IMR-90 (cell line): Measurements from ENCODE around the gene DSCAM.

ENCODE experiments used
- FOS ChIP-seq: fragments of 150-350 bp; IDR thresholded peaks from 2 replicates; pipeline ENCODE4 v1.6.1; 2016; ENCODE audit warnings: low read depth, low read length
- MXI1 ChIP-seq: IDR thresholded peaks from 2 replicates; pipeline ENCODE4 v1.6.1; 2012; ENCODE audit warnings: low read depth, mild to moderate bottlenecking, low read length, moderate library complexity, borderline replicate concordance
- POLR2A ChIP-seq: IDR thresholded peaks from 2 replicates; pipeline ENCODE4 v1.6.1; 2012; ENCODE audit warnings: mild to moderate bottlenecking, low read depth, low read length
- RAD21 ChIP-seq: IDR thresholded peaks from 2 replicates; pipeline ENCODE4 v1.6.1; 2012; ENCODE audit warnings: low read length, improper control_type of control experiment
- RCOR1 ChIP-seq: IDR thresholded peaks from 2 replicates; pipeline ENCODE4 v1.6.1; 2012; ENCODE audit warnings: mild to moderate bottlenecking, low read length, improper control_type of control experiment; ENCODE audit not compliant: insufficient replicate concordance
- RFX5 ChIP-seq: IDR thresholded peaks from 2 replicates; pipeline ENCODE4 v1.8.0; 2012; ENCODE audit warnings: low read depth, mild to moderate bottlenecking, low read length, moderate library complexity
- TF ChIP-seq, protein P1 (sequence below): conservative IDR thresholded peaks from 2 replicates; pipeline ENCODE4 v1.5.1; 2012; ENCODE audit warnings: mild to moderate bottlenecking, low read depth, low read length, improper control_type of control experiment
- TF ChIP-seq, protein P2 (sequence below): fragments of 150-350 bp; IDR thresholded peaks from 2 replicates; pipeline ENCODE4 v1.6.1; 2016; ENCODE audit warnings: low read depth, mild to moderate bottlenecking, low read length, moderate library complexity, borderline replicate concordance

DNA sequence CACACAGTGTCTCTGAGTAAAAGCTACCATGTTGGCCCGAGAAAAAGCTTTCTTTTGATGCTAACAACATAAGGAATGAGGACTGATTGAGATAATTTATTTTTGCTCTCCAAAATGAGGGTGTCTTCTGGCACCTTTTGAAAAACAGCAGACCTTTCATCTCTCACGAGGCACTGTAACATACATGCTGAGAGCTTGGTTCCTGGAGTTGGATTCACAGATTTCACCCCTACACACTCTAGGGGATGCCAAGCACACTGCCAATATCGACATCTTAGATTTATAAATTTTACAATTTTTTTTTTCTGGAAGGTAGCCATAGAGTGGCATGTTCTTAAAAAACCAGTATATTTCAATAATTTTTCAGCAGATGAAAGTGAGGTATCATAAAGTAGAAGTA lies 408.3 kb downstream of the DSCAM start:
- no peak for TF ChIP-seq RCOR1
- TF ChIP-seq, protein P1, sequence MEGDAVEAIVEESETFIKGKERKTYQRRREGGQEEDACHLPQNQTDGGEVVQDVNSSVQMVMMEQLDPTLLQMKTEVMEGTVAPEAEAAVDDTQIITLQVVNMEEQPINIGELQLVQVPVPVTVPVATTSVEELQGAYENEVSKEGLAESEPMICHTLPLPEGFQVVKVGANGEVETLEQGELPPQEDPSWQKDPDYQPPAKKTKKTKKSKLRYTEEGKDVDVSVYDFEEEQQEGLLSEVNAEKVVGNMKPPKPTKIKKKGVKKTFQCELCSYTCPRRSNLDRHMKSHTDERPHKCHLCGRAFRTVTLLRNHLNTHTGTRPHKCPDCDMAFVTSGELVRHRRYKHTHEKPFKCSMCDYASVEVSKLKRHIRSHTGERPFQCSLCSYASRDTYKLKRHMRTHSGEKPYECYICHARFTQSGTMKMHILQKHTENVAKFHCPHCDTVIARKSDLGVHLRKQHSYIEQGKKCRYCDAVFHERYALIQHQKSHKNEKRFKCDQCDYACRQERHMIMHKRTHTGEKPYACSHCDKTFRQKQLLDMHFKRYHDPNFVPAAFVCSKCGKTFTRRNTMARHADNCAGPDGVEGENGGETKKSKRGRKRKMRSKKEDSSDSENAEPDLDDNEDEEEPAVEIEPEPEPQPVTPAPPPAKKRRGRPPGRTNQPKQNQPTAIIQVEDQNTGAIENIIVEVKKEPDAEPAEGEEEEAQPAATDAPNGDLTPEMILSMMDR, result no peak
- no peak for TF ChIP-seq FOS
- no peak for TF ChIP-seq MXI1
- TF ChIP-seq, protein P2, sequence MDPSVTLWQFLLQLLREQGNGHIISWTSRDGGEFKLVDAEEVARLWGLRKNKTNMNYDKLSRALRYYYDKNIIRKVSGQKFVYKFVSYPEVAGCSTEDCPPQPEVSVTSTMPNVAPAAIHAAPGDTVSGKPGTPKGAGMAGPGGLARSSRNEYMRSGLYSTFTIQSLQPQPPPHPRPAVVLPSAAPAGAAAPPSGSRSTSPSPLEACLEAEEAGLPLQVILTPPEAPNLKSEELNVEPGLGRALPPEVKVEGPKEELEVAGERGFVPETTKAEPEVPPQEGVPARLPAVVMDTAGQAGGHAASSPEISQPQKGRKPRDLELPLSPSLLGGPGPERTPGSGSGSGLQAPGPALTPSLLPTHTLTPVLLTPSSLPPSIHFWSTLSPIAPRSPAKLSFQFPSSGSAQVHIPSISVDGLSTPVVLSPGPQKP, result no peak
- TF ChIP-seq RAD21, result no peak
- TF ChIP-seq RFX5, result no peak
- TF ChIP-seq POLR2A, result no peak
